Stimulated activated CD4-positive, alpha-beta T cell treated with anti-CD3 and anti-CD28 coated beads, Interleukin-15, amount 100 ng/mL, for 1 hour (primary cell): ENCODE results near the gene KLHL12.
A peak's percentile ranks its signal among the peaks of the same experiment; 100 is the strongest.

Source experiments
- DNase-seq, 2 donors: peaks; one replicate each; pipeline ENCODE4 v3.0.0-alpha.2; 2020; ENCODE audit warnings: low read depth in 1 of 2, low spot score in 1 of 2

KLHL12 gene

GRCh38 chr1:202888531-202889360 is 38.3 kb downstream of the KLHL12 start, which contains the start of gene RABIF:
TSS of gene RABIF (minus strand) at chr1:202889149. CDS start at chr1:202889098, 51 bp downstream.
- DNase-seq, result peak; percentile 92 to 93

- DNase-seq, result no peak
These were observed 38.9 kb downstream of the KLHL12 start for GRCh38 chr1:202888221-202888530.

DNA sequence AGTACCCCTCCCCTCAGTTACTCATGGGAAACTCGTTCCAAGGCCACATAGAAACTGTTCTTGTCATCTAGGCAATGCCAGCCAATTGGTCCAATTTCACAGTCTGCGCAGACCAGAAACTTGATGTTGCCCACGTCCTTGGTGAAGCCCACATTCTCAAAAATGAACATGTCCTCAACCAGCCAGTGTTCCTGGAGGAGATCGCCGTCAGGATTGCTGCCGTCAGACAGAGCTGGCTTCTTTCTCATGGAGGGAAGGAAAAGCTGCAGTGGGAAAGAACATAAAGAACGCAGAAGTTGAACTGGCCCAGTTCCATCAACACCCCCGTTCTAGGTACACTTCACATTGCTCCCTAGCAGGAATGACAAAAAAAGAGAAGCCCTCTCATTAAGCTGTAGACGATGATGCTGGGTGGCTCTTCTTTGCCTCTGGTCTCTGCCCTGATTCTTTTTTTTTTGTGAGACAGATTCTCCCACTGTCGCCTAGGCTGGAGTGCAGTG is 46.0 kb downstream of the KLHL12 start:
- DNase-seq, result no peak

- DNase-seq, result no peak
These were observed 47.0 kb downstream of the KLHL12 start for GRCh38 chr1:202880062-202880461.

GRCh38 chr1:202879128-202879527 is 47.9 kb downstream of the KLHL12 start:
- no peak for DNase-seq

- no peak for DNase-seq
These were observed 54.0 kb downstream of the KLHL12 start for GRCh38 chr1:202873026-202873425.

DNA sequence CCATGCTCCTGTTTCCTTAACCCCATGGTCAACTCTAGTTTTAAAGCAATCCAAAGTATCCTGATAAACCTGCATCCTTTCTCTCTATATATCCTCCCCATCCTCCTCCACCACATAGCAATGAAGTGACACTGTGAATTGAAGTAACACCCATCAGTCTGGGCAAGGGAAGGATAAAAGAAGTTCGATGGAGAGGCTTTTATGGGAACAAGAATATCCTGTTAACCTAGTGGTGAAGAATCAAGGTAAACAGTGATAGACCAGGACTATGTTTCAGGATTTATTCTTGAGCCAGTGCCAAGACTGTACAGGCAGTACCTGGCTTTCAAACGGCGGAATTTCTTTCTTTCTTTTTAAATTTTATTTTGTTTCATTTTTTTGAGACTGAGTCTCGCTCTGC is 55.7 kb downstream of the KLHL12 start:
- DNase-seq, result no peak

DNA sequence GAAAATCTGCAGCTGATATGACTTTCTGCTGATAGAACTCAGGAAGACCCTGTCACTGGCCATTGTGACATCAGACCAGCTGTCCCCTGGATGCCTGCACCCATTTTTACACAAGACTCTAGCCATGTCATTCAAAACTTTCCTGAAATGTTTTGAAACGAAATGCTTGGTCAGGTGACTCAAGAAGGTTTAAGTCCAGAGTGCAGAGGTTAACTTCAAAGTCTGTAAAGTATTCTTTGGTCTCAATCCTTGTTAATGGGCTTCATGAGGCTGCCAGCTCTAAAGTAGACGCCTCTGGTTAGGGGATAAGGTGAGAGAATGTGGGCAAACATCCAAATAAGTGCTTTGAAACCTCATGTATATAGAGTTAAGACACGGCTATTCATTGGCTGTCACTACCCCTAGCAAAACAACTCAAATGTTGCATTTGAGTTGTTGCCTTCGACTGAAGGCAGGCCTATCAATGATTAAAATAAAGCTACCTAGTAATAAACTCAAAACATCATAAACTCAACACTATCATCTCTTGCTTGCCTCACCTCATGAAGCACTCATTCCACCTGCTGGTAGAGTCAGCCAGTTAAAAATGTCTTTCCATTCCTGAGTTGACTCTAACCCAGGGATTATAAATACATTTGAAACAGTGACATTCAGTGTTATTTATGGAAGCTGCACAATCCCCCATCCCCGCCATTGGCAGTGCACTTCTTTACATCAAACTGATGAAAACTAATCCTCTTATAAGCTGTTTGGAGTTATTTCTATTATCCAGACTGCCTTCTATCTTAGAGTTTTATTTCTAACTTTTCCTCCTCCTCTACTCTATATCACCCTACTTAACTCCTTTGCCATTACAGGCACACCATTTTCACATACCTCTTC is 64.1 kb downstream of the KLHL12 start:
- no peak for DNase-seq

DNA sequence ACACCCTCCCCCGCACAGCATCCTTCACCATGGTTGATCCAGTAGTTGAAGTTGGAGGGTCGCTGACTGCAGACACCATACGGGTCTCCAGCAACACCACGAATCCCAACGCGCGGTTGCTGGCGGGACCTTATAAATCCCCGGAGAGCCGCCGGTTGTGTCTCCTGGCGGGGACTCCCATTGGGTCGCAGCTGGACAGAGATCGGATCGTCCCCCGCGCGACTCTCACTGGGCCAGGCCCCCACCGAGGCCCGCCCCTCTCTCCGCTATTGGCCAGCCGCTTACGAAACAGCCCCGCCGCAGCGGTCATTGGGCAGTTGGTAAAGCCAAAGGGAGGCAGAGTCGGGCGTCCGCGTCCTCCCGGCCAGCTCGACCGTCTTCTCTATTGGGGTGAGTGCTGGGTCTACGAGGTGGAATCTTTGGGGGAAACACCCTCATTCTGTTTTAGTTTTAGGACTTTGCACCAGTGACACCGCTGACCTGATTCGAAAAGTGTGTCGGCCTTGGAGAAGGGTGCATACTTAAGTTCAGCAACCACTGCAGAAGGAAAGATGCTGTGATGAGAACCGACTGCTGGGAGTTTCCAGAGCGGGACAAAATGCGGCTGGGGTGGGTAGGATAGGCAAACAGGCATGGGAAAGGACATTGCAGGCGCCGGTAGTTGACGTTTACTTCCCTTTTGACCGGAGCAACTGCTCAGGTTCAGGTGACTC is 65.5 kb downstream of the KLHL12 start:
- no peak for DNase-seq

DNA sequence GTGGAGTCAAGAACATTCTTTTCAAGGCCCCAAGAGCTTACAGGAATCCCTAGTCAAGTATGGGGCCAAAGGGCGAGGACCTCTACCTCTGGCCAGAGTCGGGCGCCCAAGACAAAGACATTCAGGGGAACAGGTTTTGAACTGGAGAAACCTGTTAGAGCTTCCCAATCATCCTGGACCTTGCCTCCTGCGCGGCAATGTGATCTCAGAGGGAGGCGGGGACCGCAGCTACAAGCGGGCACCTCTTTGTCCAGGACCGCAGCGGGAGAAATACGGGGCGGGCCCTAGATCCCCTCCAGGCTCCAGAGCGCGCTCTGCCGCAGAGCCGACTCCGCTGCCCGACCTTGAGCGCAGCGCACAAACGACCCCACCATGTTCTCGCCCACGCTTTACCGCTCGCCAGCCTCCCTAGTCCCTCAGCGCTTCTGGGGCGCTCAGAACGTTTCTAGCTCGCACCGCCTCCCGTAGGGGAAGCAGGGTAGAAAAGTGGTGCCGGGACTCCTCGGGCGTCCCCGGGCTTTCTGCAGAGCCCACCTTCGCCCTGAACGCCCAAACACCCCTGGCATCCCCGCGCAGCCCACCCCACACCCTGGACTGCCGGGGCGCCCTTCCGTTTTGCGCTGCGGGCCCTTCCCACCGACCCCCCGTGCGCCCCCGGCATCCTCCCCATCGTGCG is 66.2 kb downstream of the KLHL12 start:
- no peak for DNase-seq

DNA sequence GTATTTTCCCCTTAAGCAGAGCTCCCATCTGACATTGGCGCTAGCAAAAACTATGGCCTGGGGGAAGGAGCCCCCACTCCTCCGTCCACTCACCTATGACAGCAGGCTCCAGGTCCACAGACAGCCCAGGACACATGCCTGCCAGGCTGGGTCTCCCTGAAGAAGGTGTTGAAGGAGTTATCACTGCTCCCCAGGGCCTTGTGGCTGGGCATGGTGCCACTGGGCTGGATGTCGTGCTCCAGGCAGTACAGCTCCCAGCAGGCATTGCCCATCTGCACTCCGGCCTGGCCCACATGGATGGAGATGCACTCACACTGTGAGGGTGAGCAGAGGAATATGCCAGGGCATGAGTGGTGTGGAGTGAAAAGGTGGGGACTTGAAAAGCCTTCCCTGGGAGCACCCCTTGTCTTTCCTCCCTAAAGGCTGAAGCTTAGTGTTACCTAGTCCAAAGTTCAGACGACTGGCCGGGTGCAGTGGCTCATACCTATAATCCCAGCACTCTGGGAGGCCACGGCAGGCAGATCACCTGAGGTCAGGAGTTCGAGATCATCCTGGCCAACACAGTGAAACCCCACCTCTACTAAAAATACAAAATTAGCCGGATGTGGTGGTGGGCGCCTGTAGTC is 68.1 kb downstream of the KLHL12 start:
- DNase-seq, result no peak

- no peak for DNase-seq
These were observed 68.7 kb downstream of the KLHL12 start for GRCh38 chr1:202858331-202858730.

DNA sequence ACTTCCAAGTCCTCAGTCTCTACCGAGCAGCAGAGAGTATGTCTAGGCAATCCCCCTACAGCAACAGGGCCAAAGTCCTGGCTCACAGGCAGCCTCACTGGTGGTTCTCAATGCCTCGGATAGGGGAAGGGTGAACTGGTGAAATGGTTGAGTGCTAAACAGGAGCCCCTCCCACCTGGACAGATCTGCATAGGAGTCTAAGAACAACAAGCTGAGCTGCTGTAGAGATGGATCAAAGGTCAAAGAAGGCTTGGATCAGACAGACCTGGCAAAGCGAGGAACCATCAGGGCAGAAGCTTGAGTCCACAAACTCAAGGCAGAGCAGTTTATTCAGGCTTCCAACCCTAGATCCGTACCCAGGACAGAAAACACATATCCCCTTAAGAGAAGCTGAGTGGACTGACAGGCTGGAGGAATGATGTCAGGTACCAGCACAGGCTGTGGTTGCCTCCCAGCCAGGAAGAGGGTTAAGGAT is 69.9 kb downstream of the KLHL12 start:
- no peak for DNase-seq

DNA sequence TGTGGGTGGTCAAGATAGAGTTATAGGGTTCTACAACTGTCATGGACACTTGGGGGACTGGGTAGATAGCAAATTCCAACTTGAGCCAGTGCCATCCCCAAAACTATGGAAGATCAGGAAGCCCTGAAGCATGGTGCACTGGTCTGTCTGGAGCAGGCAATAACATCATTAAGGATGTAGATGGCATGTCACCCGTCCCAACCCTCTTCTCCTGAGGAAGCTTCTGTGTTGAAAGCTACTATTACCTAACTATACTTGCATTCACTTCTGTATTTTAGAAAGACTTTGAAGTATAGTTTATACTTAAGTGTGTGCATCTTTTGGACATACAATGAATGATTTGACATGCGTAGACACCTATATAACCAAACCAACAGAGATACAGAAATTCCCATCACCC is 71.0 kb downstream of the KLHL12 start:
- DNase-seq, result no peak

DNA sequence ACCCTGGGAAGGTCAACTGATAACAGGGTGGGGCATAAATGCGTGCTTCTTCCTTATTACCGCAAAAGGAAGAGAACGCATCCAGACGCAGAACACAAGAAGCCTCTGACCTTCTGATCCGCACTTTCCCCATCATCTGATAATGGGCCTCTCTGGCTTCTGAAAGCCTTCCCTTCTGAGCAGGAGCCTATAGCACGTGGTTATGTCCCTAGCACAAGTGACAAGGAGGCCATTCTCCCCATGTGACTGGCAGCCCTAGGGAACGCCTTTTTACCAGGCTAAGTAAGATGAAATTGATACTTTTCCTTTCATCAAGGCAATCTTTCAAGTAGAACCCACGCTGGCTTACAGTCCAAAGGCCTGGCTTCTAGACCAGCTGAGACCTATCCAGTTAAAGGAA is 72.2 kb downstream of the KLHL12 start:
- no peak for DNase-seq

DNA sequence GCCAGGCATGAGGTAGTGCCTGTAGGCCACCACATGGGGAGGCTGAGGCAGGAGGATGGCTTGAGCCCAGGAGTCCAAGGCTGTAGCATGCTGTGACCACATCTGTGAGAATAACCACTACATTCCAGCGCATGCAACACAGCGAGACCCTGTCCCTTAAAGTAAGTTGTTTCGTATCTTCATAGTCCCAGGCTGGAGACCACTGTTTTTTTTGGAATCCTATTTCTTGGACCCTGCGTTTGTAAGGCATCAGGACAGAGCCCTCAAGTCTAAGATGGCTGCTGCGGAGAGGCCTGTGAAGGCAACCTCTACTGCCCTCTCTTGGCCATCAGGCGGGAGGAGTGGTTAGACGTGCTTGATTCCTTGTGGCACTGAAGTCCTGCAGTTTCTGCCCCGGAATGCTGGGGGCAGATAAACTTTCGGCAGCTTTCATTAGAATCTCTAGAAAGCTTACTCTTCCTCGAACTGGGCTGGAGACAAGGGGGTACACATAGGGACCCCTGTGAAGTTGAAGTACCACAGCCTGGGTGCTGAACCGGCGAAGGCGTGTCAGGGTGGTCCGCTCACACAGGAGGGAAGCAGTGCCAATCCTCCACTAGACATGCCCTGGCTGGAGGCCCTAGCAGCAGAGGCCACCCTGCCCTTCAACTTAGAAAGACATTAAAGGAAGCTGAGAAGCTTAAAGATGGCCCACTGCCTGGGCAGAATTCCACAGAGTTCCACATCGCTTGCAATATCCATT is 74.7 kb downstream of the KLHL12 start:
- no peak for DNase-seq

DNA sequence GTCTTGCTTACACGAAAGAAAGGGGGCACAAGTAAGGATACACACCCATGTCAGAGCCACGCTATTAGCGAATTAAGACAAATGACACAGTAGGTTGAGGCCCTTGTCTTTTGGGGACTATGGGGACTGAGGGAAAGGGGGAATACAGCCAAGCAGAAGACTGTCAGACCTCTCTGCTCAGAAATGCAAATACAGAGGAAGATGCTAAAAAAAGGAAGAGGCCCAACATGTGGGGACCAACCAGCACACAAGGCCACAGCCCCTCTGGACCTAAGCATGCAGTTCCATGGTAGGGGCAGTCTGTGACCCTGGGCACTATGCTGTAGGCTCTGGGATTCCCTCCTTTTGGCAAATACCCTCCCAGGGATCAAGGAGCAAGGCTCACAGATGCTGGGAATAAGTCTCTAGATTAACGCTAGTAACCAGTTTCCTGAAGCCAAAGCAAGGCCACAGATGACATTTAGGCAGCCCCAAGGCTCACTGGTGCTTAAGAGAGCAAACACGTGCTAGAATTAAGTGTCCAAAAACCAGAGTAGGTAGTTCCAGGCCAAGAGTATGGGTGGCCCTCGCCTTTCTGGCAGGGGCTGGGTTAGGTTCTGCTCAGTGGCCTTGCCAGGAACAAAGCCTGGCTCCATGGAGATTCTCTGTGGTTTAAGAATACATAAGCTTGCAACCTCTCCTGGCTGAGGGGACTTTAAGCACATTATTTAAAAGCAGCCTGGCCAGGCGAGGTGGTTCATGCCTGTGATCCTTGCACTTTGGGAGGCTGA is 76.3 kb downstream of the KLHL12 start:
- DNase-seq, result no peak

DNA sequence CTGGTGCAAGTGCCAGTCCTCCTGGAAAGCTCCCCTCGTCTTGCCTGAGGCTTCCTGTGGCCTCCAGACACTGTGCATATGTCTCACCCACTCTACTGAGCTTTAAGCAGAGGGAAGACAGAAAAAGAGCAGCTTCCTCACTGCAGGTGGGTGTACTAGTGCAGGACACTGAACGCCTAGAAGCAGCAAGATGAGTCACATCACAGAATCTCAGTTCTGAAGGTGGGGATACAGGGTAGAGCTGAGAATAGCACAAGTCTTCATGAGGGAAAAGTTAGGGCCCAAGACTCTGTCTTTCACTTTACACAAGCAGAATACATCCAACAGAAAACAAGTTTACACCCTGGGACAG is 78.9 kb downstream of the KLHL12 start:
- no peak for DNase-seq

- no peak for DNase-seq
These were observed 82.1 kb downstream of the KLHL12 start for GRCh38 chr1:202844935-202845334.
